Panc1 (cell line): ENCODE measurements around the gene MROH2A. TPM values are rescaled to one million over a fixed set of nuclear protein-coding genes. Genes with fewer than 3 reads are reported as not detected.

Source experiments
- ATAC-seq: fragments of 200-7000 bp; cut with Tn5 transposase; 2 replicates; pipeline ENCODE4 v1.9.1; 2020; ENCODE audit warnings: mild to moderate bottlenecking, moderate library complexity
- BruUV-seq: library from RNA; stranded (reverse); fragments of 400-500 nt; replicated peaks from 2 replicates; lab custom pipeline; 2021; lab: Mats Ljungman, UMichigan
- CTCF ChIA-PET: fragments of 300-600 bp; sonication (Branson Sonifier 250); formaldehyde crosslinking; loops from one replicate; lab custom pipeline; 2022; ENCODE audit warnings: antibody characterized with exemption; lab: Charles Lee
- POLR2A ChIA-PET: fragments of 300-600 bp; sonication (Branson Sonifier 250); formaldehyde crosslinking; loops from one replicate; lab custom pipeline; 2022; ENCODE audit warnings: antibody characterized with exemption; lab: Charles Lee
- DNase-seq: peaks from one replicate; pipeline ENCODE4 v3.0.0-alpha.2; 2010; ENCODE audit warnings: low read depth, low spot score
- H3K27ac ChIP-seq: 2 replicates; pipeline ENCODE4 v1.5.1; 2011; ENCODE audit warnings: mild to moderate bottlenecking, low read length, inconsistent platforms
- H3K27me3 ChIP-seq: fragments of 200-500 bp; sonication (Bioruptor generic); 2 replicates; pipeline ENCODE4 v1.6.0; 2014; ENCODE audit warnings: low read length, inconsistent platforms; ENCODE audit not compliant: control insufficient read depth, insufficient read depth
- H3K36me3 ChIP-seq: fragments of 200-500 bp; sonication (Bioruptor generic); 2 replicates; pipeline ENCODE4 v1.5.1; 2014; ENCODE audit warnings: inconsistent platforms, mild to moderate bottlenecking, low read length, moderate library complexity; ENCODE audit not compliant: control insufficient read depth, insufficient read depth
- H3K4me1 ChIP-seq: 2 replicates; pipeline ENCODE4 v1.5.1; 2011; ENCODE audit warnings: inconsistent platforms, mild to moderate bottlenecking, low read length, moderate library complexity; ENCODE audit not compliant: control insufficient read depth, insufficient read depth
- H3K4me3 ChIP-seq, 2 experiments: 2 replicates each; pipeline ENCODE4 v1.5.1; 2011 to 2012; ENCODE audit warnings: low read depth in 2 of 2, low read length in 2 of 2, mild to moderate bottlenecking in 2 of 2, inconsistent platforms in 1 of 2, moderate library complexity in 1 of 2
- H3K9me3 ChIP-seq: fragments of 200-500 bp; sonication (Bioruptor generic); 2 replicates; pipeline ENCODE4 v1.5.1; 2014; ENCODE audit warnings: low read depth, mild to moderate bottlenecking, inconsistent platforms, low read length, moderate library complexity; ENCODE audit not compliant: control insufficient read depth, insufficient read depth
- CTCF ChIP-seq: fragments of 450-650 bp; IDR thresholded peaks from 2 replicates; pipeline ENCODE4 v1.5.1; 2017; ENCODE audit warnings: mild to moderate bottlenecking
- POLR2AphosphoS5 ChIP-seq: IDR thresholded peaks from 2 replicates; pipeline ENCODE4 v1.6.1; 2012; ENCODE audit warnings: mild to moderate bottlenecking, low read depth, low read length, moderate library complexity
- REST ChIP-seq, 2 experiments: IDR thresholded peaks; 2 replicates each; pipeline ENCODE4 v1.6.1; 2011 to 2012; ENCODE audit warnings: low read depth in 2 of 2, control low read depth in 1 of 2, low read length in 1 of 2, mild to moderate bottlenecking in 1 of 2, moderate library complexity in 1 of 2; ENCODE audit not compliant: insufficient read depth in 1 of 2
- SIN3A ChIP-seq: IDR thresholded peaks from 2 replicates; pipeline ENCODE4 v1.6.1; 2012; ENCODE audit warnings: low read depth, mild to moderate bottlenecking, low read length, moderate library complexity, borderline replicate concordance; ENCODE audit not compliant: insufficient read depth
- TCF7L2 ChIP-seq: IDR thresholded peaks from 2 replicates; pipeline ENCODE4 v1.6.1; 2011; ENCODE audit warnings: mild to moderate bottlenecking, low read depth, low read length, inconsistent platforms
- in situ Hi-C: cut with HindIII; loops from 2 replicates; pipeline ENCODE4 v1.10.0; 2016; ENCODE audit warnings: low sequenced_read_pairs, low pct_unique_long_range_greater_than_20kb
- intact Hi-C: fragments of 100-400 bp; cut with micrococcal nuclease; formaldehyde crosslinking; loops from one replicate; pipeline ENCODE4 v1.10.0; 2022; ENCODE audit not compliant: unreplicated experiment
- total RNA-seq: library from RNA; stranded (reverse); gene quantifications from one replicate; pipeline ENCODE4 v1.2.1, GENCODE V29; 2021; ENCODE audit not compliant: unreplicated experiment

MROH2A gene
- total RNA-seq, 1 experiment from 2014 or later, result not detected

- H3K36me3 ChIP-seq, result no peaks in the 10 kb centered on the region
- CTCF ChIA-PET, result no interaction called here
These were observed 20.0 kb upstream of the MROH2A start for GRCh38 chr2:233758141-233758540.

GRCh38 chr2:233758849-233759248 is 19.3 kb upstream of the MROH2A start:
- CTCF ChIA-PET, result no interaction called here
- BruUV-seq, result no TSS peak
- intact Hi-C loops, result no loop called here
- TF ChIP-seq TCF7L2, result no peak
- TF ChIP-seq POLR2AphosphoS5, result no peak
- no peak for TF ChIP-seq CTCF
- no peak for TF ChIP-seq REST (IDR thresholded peaks at IDR 0.05; ENCODE audit: insufficient read depth in 1 of 2, low read depth in 2 of 2, low read length in 1 of 2)
- no peak for TF ChIP-seq SIN3A
- ATAC-seq (no peak), DNase-seq (no peak)
- Histone ChIP-seq H3K36me3 (no peaks in the 10 kb centered on the region), H3K4me1 (no peaks in the 10 kb centered on the region), H3K27me3 (peaks cover 4% of the 10 kb centered on the region; the same call in 1 of the 2 replicates), H3K4me3 (no peak overlapping the region), H3K27ac (no peak overlapping the region), H3K9me3 (no peaks in the 10 kb centered on the region)
- POLR2A ChIA-PET, result no interaction called here
- in situ Hi-C loops, result no loop called here

More at GRCh38 chr2:233758141-233758540, 20.0 kb upstream of the MROH2A start:
- no peak for TF ChIP-seq POLR2AphosphoS5
- POLR2A ChIA-PET, result no interaction called here
- no TSS peak for BruUV-seq
- ATAC-seq (no peak), DNase-seq (no peak)
- no peaks in the 10 kb centered on the region for H3K4me1 ChIP-seq
- in situ Hi-C loops (no loop called here), intact Hi-C loops (no loop called here)
- no peak overlapping the region for H3K4me3 ChIP-seq
- no peaks in the 10 kb centered on the region for H3K9me3 ChIP-seq
- peaks cover 2% of the 10 kb centered on the region; the same call in 1 of the 2 replicates for H3K27me3 ChIP-seq
- no peak overlapping the region for H3K27ac ChIP-seq

- H3K9me3 ChIP-seq, result no peaks in the 10 kb centered on the region
- H3K27me3 ChIP-seq, result peaks cover 4% of the 10 kb centered on the region; the same call in 1 of the 2 replicates
- POLR2A ChIA-PET, result no interaction called here
- no peak for DNase-seq
- TF ChIP-seq TCF7L2 (no peak), CTCF (no peak), POLR2AphosphoS5 (no peak), REST (IDR thresholded peaks at IDR 0.05; ENCODE audit: insufficient read depth in 1 of 2, low read depth in 2 of 2, low read length in 1 of 2) (no peak), SIN3A (no peak)
- BruUV-seq, result no TSS peak
- no peak for ATAC-seq
- no peak within 1 kb of the TSS for H3K27ac ChIP-seq
- no peaks in the 10 kb centered on the region for H3K36me3 ChIP-seq
- no peak within 1 kb of the TSS for H3K4me3 ChIP-seq
- in situ Hi-C loops (no loop called here), intact Hi-C loops (no loop called here)
- no peaks in the 10 kb centered on the region for H3K4me1 ChIP-seq
- CTCF ChIA-PET, result no interaction called here
These were observed 18.1 kb upstream of the MROH2A start, which contains the start of gene UGT1A1 for GRCh38 chr2:233760043-233760442. Gene UGT1A1, plus strand, starts transcription at chr2:233760270. Its CDS starts 18 bp downstream, at chr2:233760288.
